Inferior parietal cortex (tissue), 1 donor: ENCODE data around the gene ESF1.
"Not testable (repeated sequence)": the region's sequence is repeated elsewhere in the genome, so short reads cannot be mapped to it uniquely, and the experiment has no call there.

Source experiments
- DNase-seq: peaks from one replicate; pipeline ENCODE4 v3.0.0-alpha.2; 2016; ENCODE audit errors: extremely low spot score

The ESF1 gene

GRCh38 chr20:13739731-13740649 lies 44.7 kb downstream of the ESF1 start:
- no peak for DNase-seq

DNA sequence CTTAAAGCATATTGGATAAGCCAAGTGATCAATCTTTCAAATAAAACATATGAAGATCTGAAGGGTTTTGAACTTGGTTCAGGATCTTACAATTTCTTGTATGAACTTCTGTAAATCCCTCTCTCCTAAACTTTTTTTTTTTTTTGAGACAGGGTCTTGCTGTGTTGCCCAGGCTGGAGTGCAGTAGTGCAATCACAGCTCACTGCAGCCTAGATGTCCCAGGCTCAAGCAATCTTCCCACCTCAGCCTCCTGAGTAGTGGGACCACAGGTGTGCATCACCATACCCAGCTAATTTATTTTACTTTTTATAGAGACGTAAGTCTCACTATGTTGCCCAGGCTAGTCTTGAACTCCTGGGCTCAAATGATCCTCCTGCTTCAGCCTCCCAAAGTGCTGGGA lies 46.5 kb downstream of the ESF1 start:
- DNase-seq, result not testable (repeated sequence)

DNA sequence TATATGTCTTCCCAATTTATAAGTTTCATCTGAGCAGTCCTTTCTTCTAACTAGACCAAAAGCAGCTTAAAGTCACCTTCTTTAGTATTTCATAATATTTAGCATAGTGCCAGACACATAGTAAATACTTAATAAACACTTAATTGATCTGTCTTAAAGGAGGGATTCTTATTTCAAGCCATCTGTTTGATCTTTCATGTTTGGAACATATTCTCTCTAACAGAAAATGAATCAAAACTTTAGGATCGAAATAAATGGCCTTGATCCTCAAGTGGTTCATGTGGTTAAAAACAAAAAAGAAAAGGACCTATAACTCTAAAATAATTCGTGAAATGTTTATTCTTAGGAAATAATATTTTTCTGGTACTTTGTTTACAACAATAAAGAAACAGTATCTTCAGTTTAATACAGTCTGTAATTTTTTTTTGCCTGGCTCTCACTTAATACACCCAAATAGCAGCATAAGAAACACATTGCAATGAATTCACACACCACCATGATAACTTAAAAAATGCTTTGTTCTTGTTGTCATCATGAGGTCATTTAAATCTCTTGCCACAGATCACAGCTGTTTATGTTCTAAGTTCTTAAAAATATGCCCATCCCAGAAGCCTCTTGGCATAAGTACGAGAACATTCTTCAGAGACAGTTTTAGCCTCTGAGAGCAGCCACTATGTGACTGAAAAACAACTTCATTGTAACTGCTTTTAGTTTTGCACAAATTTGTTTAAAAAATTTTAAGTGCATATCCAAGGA lies 48.1 kb downstream of the ESF1 start:
- DNase-seq, result no peak

DNA sequence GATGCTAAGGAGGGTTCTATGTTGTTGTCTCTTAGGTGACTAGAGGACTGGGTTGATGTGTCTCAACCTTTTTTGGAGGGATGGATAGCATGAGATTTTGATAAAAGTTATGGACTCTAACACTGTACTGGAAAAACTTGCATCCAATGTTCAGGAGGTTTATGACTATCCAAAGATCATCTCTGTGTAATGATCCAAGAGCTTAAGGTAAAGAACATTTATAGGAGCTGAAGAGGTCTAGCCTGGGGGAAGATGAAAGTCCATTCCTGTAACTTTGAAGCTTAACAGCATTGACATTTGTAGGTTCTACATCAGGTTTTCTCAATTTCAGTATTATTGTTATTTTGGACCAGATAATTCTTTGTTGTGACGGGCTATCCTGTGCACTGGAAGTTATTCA lies 48.9 kb downstream of the ESF1 start:
- DNase-seq, result no peak

- no peak for DNase-seq
Measured at GRCh38 chr20:13723011-13723410, 61.7 kb downstream of the ESF1 start.

DNA sequence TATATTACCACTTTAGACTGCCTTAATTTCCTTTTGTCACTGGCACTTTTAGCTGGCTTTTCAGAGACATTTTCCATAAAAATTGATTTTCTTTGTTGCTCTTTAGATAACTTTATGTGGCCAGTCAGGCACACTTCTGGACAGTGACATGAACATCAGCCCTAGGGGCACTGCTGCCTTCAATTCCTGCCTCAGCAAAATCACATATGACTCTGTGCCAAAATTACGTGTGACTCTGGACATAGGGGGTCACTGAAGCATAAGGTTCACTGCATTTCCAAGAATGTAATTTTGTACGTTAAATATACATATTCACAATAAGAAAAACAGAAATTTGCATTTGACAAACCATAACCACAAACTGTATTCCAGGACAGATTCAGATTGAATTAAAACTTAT lies 66.5 kb downstream of the ESF1 start:
- DNase-seq, result no peak

DNA sequence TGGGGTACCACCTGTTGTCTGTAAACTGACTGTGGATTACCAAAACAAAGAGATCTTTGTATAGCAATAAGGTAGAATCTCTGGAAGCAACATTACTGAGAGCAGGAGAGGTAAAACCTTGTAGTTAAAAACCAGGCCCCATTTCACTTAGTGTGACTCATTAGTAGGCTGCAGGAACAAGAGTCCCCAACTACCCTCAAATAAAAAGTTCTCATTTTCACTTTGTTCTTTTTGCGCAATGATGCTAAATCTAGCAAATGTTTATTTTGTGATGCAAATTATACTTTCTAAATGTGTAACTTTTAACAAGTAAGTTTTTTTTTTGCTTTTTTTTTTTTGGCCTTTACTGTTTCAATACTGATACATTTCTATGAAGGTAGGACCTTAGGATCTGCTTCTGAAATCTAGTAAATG lies 67.1 kb downstream of the ESF1 start:
- DNase-seq, result no peak

DNA sequence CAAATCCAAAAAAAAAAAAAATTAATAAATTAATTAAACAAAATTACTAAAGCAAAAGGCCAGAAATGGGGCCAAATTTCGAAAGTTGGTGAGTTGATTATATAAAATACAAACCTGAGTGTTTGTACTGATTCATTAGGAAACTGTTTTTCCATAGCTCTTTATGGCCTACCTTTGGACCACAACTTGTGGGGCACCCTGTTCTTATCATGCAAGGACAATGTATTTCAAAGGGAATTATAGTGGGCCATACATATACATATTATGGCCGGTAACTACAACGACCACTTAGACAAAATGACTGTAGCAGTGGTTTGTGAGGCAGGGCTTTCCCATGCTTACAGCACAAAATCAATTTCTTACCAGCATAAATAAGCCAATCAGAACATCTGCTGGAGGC lies 69.5 kb downstream of the ESF1 start:
- no peak for DNase-seq

GRCh38 chr20:13708234-13708633 lies 76.5 kb downstream of the ESF1 start:
- DNase-seq, result no peak

DNA sequence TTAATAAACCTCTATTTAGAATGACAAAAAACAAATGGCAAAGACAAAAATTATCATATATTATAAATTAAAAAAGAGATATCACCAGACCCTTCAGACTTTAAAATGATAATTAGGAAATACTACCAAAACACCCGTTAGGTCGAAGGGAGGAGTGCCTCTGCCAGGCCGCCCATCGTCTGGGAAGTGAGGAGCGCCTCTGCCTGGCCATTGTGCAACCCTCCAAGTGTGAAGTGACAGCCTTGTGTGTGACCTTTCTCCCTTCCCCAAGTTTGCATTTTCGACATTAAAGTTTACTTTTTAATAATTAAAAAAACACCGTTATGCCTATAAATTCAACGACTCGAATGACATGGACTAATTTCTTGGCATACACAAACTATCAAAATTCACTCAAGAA lies 81.5 kb downstream of the ESF1 start:
- no peak for DNase-seq

- DNase-seq, result no peak
Measured at GRCh38 chr20:13701486-13701885, 83.2 kb downstream of the ESF1 start.

DNA sequence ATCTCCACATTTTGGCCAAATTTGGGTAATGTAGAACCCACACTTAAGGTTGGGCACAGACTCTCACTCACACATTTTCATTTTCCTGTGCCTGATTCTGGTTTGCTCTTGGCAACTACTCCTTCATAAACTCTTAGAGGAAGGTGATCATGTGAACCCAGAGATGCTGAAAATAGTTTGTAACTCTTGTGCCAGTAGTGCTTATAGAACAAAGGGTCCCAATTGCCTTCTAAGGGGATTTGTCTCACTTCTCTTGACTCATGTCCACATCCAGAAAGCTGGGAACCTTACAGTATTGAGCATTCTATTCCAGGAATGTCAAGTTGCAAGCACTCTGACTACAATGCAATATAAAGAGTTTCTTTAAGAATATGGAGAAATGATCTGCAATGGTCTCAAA lies 84.0 kb downstream of the ESF1 start:
- no peak for DNase-seq

GRCh38 chr20:13694420-13695150 lies 90.1 kb downstream of the ESF1 start:
- no peak for DNase-seq

GRCh38 chr20:13692802-13693736 lies 91.7 kb downstream of the ESF1 start:
- no peak for DNase-seq

DNA sequence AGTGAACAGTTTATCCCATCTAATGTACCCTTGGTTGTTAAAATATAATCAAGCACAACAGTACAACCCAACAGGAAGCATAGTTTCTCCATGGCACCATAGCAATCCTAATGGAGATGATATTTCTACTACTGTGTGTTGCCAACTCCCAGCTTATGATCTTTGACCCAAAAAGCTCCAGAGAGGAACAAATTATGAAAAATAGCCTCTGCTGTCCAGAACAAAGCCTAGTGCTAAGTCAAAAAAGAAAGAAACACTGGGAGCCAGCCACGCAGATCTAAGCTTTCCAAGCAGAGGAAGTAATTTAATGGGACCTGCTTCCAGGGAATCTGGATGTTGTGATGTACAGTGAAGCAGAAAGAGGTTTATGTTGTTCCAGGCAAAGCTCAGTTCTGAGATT lies 93.8 kb downstream of the ESF1 start:
- DNase-seq, result no peak

DNA sequence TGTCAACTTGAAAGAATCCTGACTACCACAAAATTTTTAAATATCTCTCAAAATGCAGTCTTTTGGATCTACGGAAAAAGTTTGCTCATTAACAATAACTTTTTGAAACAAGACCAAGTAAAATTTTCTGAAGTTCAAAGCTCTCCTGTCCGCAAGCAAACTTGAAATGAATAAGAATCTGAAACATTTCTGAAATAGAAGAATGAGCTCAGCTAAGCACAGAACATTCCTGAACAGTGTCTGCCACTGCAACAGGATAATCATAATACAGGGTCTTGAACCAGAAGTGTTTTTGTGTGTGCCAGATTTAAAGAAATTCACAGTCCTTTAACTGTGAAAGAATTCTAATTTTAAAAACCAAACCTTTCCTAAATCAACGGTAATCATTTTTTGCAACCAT lies 96.9 kb downstream of the ESF1 start:
- no peak for DNase-seq

- DNase-seq, result no peak
Measured at GRCh38 chr20:13685623-13686022, 99.1 kb downstream of the ESF1 start.

GRCh38 chr20:13684566-13685222 lies 100.0 kb downstream of the ESF1 start:
- no peak for DNase-seq

- no peak for DNase-seq
Measured at GRCh38 chr20:13683833-13684232, 100.9 kb downstream of the ESF1 start.

GRCh38 chr20:13681248-13682125 lies 103.2 kb downstream of the ESF1 start:
- no peak for DNase-seq
